Stomach (tissue), 9 donors: ENCODE results near the gene ARFGEF3. TPM values are rescaled to one million over a fixed set of nuclear protein-coding genes. Genes with fewer than 3 reads are reported as not detected.

Source experiments
- DNase-seq, 2 donors: peaks; one replicate each; pipeline versions ENCODE4 v3.0.0 to v3.0.0-alpha.2; 2013 to 2019
- H3K27ac ChIP-seq, 5 donors: fragments of 200-600 bp in 4 of 5; sonication (generic) in 4 of 5; one replicate each; pipeline ENCODE4 v1.5.1; 2013 to 2019; ENCODE audit warnings: mild to moderate bottlenecking in 1 of 5, moderate library complexity in 1 of 5
- H3K27me3 ChIP-seq, 3 donors: fragments of 200-600 bp; sonication (generic); one replicate each; pipeline ENCODE4 v1.5.1; 2017 to 2019; ENCODE audit warnings: mixed run types in 1 of 3
- H3K36me3 ChIP-seq, 4 donors: fragments of 200-600 bp; sonication (generic); 1 replicate in 3 of 4; 2 replicates in 1 of 4; pipeline ENCODE4 v1.5.1; 2016 to 2019
- H3K4me1 ChIP-seq, 4 donors: fragments of 200-600 bp; sonication (generic); one replicate each; pipeline ENCODE4 v1.5.1; 2016 to 2019
- H3K4me3 ChIP-seq, 4 donors: fragments of 200-600 bp; sonication (generic) in 3 of 4; one replicate each; pipeline ENCODE4 v1.5.1; 2016 to 2019; ENCODE audit warnings: mild to moderate bottlenecking in 1 of 4
- H3K9me3 ChIP-seq, 4 donors: fragments of 200-600 bp; sonication (generic); one replicate each; pipeline ENCODE4 v1.5.1; 2016 to 2019
- CTCF ChIP-seq, 7 experiments: fragments of 450-650 bp in 4 of 7; fragments of 200-600 bp in 3 of 7; sonication (generic) in 3 of 7; IDR thresholded peaks; one replicate each; pipeline ENCODE4 v1.5.1; 2016 to 2019; ENCODE audit warnings: antibody characterized with exemption in 7 of 7, control low read depth in 2 of 7, mild to moderate bottlenecking in 1 of 7
- EP300 ChIP-seq: sonication (generic); formaldehyde crosslinking; IDR thresholded peaks from one replicate; pipeline ENCODE4 v1.6.1; 2017; ENCODE audit warnings: antibody characterized with exemption
- POLR2A ChIP-seq, 4 donors: fragments of 450-650 bp; IDR thresholded peaks; one replicate each; pipeline ENCODE4 v1.6.1; 2016; ENCODE audit warnings: antibody characterized with exemption in 4 of 4, control low read depth in 2 of 4, mild to moderate bottlenecking in 1 of 4, moderate library complexity in 1 of 4
- POLR2AphosphoS5 ChIP-seq, 3 donors: sonication (generic); formaldehyde crosslinking; IDR thresholded peaks; one replicate each; pipeline ENCODE4 v1.6.1; 2016; ENCODE audit warnings: antibody characterized with exemption in 3 of 3
- WGBS, 5 donors: extraction: QIAGEN DNeasy Blood & Tissue Kit in 3 of 5; methylation state at CpG; one replicate each; pipeline versions ENCODE4 v1.1.5 to v1.1.7; 2013 to 2018; 5-methylcytosine and 5-hydroxymethylcytosine counted together
- intact Hi-C: fragments of 100-400 bp; cut with DNase I; formaldehyde crosslinking; loops from one replicate; pipeline ENCODE4 v1.15.1; 2023; ENCODE audit warnings: low total_unique reads
- polyA plus RNA-seq, 3 donors: library from polyadenylated mRNA; stranded (reverse); fragments of 200-250 nt; gene quantifications; one replicate each; pipeline ENCODE4 v1.2.3, GENCODE V29; 2013
- total RNA-seq, 5 donors: library from RNA; depleted of rRNA; stranded (reverse); fragments of >200 nt; gene quantifications; one replicate each; pipeline versions ENCODE4 v1.1.0 to v1.2.3, GENCODE V29; 2014 to 2016
- donor health status: healthy with polysubstance abuse.
- donor health status: Bipolar disorder and iron deficiency.
- donor health status: healthy.

Gene ARFGEF3
- total and polyA plus RNA-seq, 8 donors: 3.2 to 44.6 (median 13.2) TPM

- Histone ChIP-seq H3K4me3 (no peak overlapping the region), H3K36me3 (peaks cover 5 to 72% (median 50%) of the 10 kb centered on the region in 4 donors), H3K9me3 (no peaks in the 10 kb centered on the region), H3K4me1 (peaks cover 0 to 6% (median 0%) of the 10 kb centered on the region in 4 donors), H3K27me3 (no peaks in the 10 kb centered on the region), H3K27ac (no peak overlapping the region)
- no peak for DNase-seq
- TF ChIP-seq CTCF (IDR thresholded peaks at IDR 0.05): no peak
- 66 to 75% (median 73%) methylated on average over 5 of the region's 5 CpGs for WGBS, 5 donors
- intact Hi-C loops: no loop called here
Observed at GRCh38 chr6:138290423-138290962, 128.8 kb downstream of the ARFGEF3 start.

- Histone ChIP-seq H3K36me3 (peaks cover 5 to 71% (median 47%) of the 10 kb centered on the region in 4 donors), H3K27me3 (no peaks in the 10 kb centered on the region), H3K27ac (no peak overlapping the region), H3K4me1 (peaks cover 0 to 6% (median 0%) of the 10 kb centered on the region in 4 donors), H3K9me3 (no peaks in the 10 kb centered on the region), H3K4me3 (no peak overlapping the region)
- intact Hi-C loops: no loop called here
- 84 to 90% (median 89%) methylated on average over 16 to 21 of the region's 21 CpGs for WGBS, 5 donors
- no peak for DNase-seq
- TF ChIP-seq CTCF (IDR thresholded peaks at IDR 0.05) (no peak), POLR2A (IDR thresholded peaks at IDR 0.05) (no peak), POLR2AphosphoS5 (IDR thresholded peaks at IDR 0.05) (no peak), EP300 (no peak)
Observed at GRCh38 chr6:138291036-138291848, 129.5 kb downstream of the ARFGEF3 start.

GRCh38 chr6:138291849-138292181 lies 130.1 kb downstream of the ARFGEF3 start:
- WGBS, 5 donors: 71 to 95% (median 92%) methylated on average over 1 to 28 of the region's 28 CpGs
- H3K27me3 ChIP-seq: no peaks in the 10 kb centered on the region
- H3K9me3 ChIP-seq: no peaks in the 10 kb centered on the region
- TF ChIP-seq CTCF (IDR thresholded peaks at IDR 0.05) (no peak), POLR2AphosphoS5 (IDR thresholded peaks at IDR 0.05) (no peak), POLR2A (IDR thresholded peaks at IDR 0.05) (no peak), EP300 (no peak)
- peaks cover 5 to 70% (median 47%) of the 10 kb centered on the region in 4 donors for H3K36me3 ChIP-seq
- no peak overlapping the region for H3K4me3 ChIP-seq
- H3K27ac ChIP-seq: no peak overlapping the region
- no peak for DNase-seq
- intact Hi-C loops: no loop called here
- peaks cover 0 to 6% (median 0%) of the 10 kb centered on the region in 4 donors for H3K4me1 ChIP-seq

GRCh38 chr6:138292482-138292881 lies 130.7 kb downstream of the ARFGEF3 start:
- intact Hi-C loops: no loop called here
- WGBS, 5 donors: 86 to 94% (median 89%) methylated on average over 6 of the region's 6 CpGs
- peaks cover 5 to 75% (median 47%) of the 10 kb centered on the region in 4 donors for H3K36me3 ChIP-seq
- H3K27me3 ChIP-seq: no peaks in the 10 kb centered on the region
- H3K4me3 ChIP-seq: no peak overlapping the region
- no peaks in the 10 kb centered on the region for H3K9me3 ChIP-seq
- no peak for DNase-seq
- no peak for TF ChIP-seq EP300
- no peak for TF ChIP-seq POLR2AphosphoS5 (IDR thresholded peaks at IDR 0.05)
- TF ChIP-seq POLR2A (IDR thresholded peaks at IDR 0.05): no peak
- no peak for TF ChIP-seq CTCF (IDR thresholded peaks at IDR 0.05)
- peaks cover 0 to 6% (median 0%) of the 10 kb centered on the region in 4 donors for H3K4me1 ChIP-seq
- H3K27ac ChIP-seq: no peak overlapping the region
